K562 (cell line): ENCODE data around the gene ALG8. TPM values are rescaled to one million over a fixed set of nuclear protein-coding genes. Genes with fewer than 3 reads are reported as not detected.
A peak's percentile ranks its signal among the peaks of the same experiment; 100 is the strongest.

ENCODE experiments used
- ARID4B ChIP-seq: sonication (generic); formaldehyde crosslinking; IDR thresholded peaks from 2 replicates; pipeline ENCODE4 v1.8.0; 2022; ENCODE audit warnings: mild to moderate bottlenecking, missing genetic modification reagents
- ATF7 ChIP-seq: fragments of 450-650 bp; IDR thresholded peaks from 2 replicates; pipeline ENCODE4 v1.7.1; 2014; ENCODE audit warnings: mild to moderate bottlenecking, moderate library complexity
- FOXP4 ChIP-seq: sonication (generic); formaldehyde crosslinking; IDR thresholded peaks from 2 replicates; pipeline ENCODE4 v1.8.0; 2022; ENCODE audit warnings: mild to moderate bottlenecking, missing genetic modification reagents, borderline replicate concordance
- HDAC2 ChIP-seq: fragments of 450-650 bp; IDR thresholded peaks from 2 replicates; pipeline ENCODE4 v1.6.1; 2016; ENCODE audit warnings: mild to moderate bottlenecking
- HDAC8 ChIP-seq: fragments of 450-650 bp; IDR thresholded peaks from 2 replicates; pipeline ENCODE4 v1.6.1; 2016; ENCODE audit warnings: mild to moderate bottlenecking, missing genetic modification characterization, moderate library complexity, missing compliant biosample characterization
- HNRNPLL ChIP-seq: fragments of 200-400 bp; formaldehyde crosslinking; IDR thresholded peaks from 2 replicates; pipeline ENCODE4 v1.6.1; 2017; ENCODE audit warnings: low read length, low read depth, mild to moderate bottlenecking; ENCODE audit not compliant: poor library complexity, severe bottlenecking
- NCOA4 ChIP-seq: fragments of 450-650 bp; IDR thresholded peaks from 2 replicates; pipeline ENCODE4 v1.6.1; 2018; ENCODE audit warnings: mild to moderate bottlenecking; ENCODE audit not compliant: partially characterized antibody
- PHTF2 ChIP-seq: fragments of 250-450 bp; sonication (Bioruptor Pico); IDR thresholded peaks from 2 replicates; pipeline ENCODE4 v1.5.0; 2021; ENCODE audit warnings: mild to moderate bottlenecking
- TFAP4 ChIP-seq: sonication (generic); formaldehyde crosslinking; IDR thresholded peaks from 2 replicates; pipeline ENCODE4 v1.8.0; 2022; ENCODE audit warnings: missing genetic modification reagents, mild to moderate bottlenecking, moderate library complexity, borderline replicate concordance
- UBTF ChIP-seq, 2 experiments: IDR thresholded peaks; 2 replicates each; pipeline ENCODE4 v1.6.1; 2012; ENCODE audit warnings: improper control_type of control experiment in 2 of 2, low read depth in 2 of 2, low read length in 2 of 2, borderline replicate concordance in 1 of 2
- polyA plus RNA-seq, 8 experiments: library from polyadenylated mRNA; depleted of rRNA in 4 of 8; stranded (reverse) in 5 of 8; unstranded in 3 of 8; fragments of >200 nt; fragmentation: Nextera tagmentation in 2 of 8; fragmentation: Illumina TruSeq in 1 of 8; extraction: Ambion mirVana in 2 of 8; extraction: Trizol in 1 of 8; gene quantifications; 2 replicates each; pipeline versions ENCODE4 v1.2.1 to v1.2.3, GENCODE V29; 2011 to 2014; ENCODE audit warnings: inconsistent platforms in 1 of 8, missing spikeins in 1 of 8
- total RNA-seq, 7 experiments: library from RNA; depleted of rRNA in 6 of 7; stranded (reverse); fragments of >200 nt in 6 of 7; fragmentation: Illumina TruSeq in 2 of 7; extraction: Trizol in 2 of 7; gene quantifications; 2 replicates each; pipeline versions ENCODE4 v1.2.1 to v1.2.3, GENCODE V29; 2011 to 2021; ENCODE audit warnings: low replicate concordance in 1 of 7
- TF ChIP-seq, protein P1 (sequence below): IDR thresholded peaks from 2 replicates; pipeline ENCODE4 v1.6.1; 2016; ENCODE audit warnings: missing genetic modification characterization, missing compliant biosample characterization

Gene ALG8
- total and polyA plus RNA-seq, 9 of the 15 experiments (the other 6 are each of a cell fraction or from before 2014, with no cell fraction given) = 59.3 to 189 (median 106) TPM

DNA sequence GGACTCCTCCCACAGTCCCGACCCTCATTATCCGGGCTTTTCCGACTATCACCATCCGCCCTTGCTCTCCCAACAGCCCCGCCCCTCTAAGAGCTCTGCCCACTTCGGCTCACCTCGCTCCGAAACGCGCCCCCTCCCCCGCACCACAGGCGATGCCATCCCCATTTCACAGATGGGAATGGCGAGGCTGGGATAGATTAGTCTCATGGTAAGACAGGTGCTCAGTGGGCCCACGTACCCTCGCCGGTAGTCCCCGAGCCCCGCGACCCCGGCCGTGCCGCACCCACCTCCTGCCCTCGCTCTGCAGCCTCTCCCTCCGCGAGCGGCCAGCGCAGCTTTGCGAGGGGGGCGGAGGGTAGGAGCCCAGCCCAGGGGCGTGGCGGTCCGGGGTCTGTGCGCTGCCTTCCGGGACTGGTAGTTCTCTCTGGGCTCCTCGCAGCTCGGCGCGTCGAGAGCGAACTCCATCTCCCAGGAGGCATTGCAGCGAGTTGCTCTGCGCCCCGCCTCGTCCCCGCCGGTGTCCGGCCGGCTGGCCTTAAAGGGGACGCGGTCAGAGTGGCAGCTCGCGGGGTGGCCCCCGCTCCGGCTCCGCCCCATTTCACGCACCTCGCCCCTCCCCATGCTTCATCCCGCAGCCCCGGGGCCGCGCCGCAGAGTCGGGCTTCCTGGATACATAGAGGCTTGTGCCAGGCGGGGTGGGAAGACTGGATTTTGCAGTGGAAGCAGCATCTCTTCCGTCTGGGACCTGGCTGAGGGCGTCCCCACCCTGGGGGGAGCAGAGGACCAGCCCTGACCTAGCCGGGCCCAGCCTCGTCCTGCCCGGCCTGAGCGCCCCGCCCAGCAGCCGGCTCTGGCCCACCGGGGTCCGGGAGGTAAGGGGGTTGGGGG, 49.1 kb upstream of the ALG8 start, which contains the start of the genes KCTD21 and USP35 (continued):
- TF ChIP-seq ARID4B = peak; percentile 66
- no peak for TF ChIP-seq PHTF2
- 0 out of 2 replicates have a peak, but pooled peaks have one; percentile 47 for TF ChIP-seq HDAC8 (tag)
- TF ChIP-seq NCOA4 = peak; percentile 89
- TF ChIP-seq HDAC2 = peak; percentile 100
- 0 out of 4 replicates have a peak, but pooled peaks of 1 of the 2 experiments have one; percentile 31 for TF ChIP-seq UBTF (IDR thresholded peaks at IDR 0.05; ENCODE audit: borderline replicate concordance in 1 of 2, low read depth in 2 of 2, low read length in 2 of 2)
- TF ChIP-seq TFAP4 (CRISPR knock-in tag) = peak; percentile 98
- peak; percentile 72 for TF ChIP-seq ATF7
- TF ChIP-seq FOXP4 (CRISPR knock-in tag) = peak; percentile 79; the same call in 1 of the 2 replicates
- peak; percentile 59 for TF ChIP-seq HNRNPLL
- TF ChIP-seq, protein P1, sequence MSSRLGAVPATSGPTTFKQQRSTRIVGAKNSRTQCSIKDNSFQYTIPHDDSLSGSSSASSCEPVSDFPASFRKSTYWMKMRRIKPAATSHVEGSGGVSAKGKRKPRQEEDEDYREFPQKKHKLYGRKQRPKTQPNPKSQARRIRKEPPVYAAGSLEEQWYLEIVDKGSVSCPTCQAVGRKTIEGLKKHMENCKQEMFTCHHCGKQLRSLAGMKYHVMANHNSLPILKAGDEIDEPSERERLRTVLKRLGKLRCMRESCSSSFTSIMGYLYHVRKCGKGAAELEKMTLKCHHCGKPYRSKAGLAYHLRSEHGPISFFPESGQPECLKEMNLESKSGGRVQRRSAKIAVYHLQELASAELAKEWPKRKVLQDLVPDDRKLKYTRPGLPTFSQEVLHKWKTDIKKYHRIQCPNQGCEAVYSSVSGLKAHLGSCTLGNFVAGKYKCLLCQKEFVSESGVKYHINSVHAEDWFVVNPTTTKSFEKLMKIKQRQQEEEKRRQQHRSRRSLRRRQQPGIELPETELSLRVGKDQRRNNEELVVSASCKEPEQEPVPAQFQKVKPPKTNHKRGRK (tag) = no peak
